Central memory CD8-positive, alpha-beta T cell (primary cell): ENCODE results near the gene FGGY.
A peak's percentile ranks its signal among the peaks of the same experiment; 100 is the strongest.

Source experiments
- ATAC-seq: fragments of 150-1000 bp; cut with Tn5 transposase; replicated peaks from 2 replicates; pipeline ENCODE4 v1.10.0; 2022; ENCODE audit warnings: mild to moderate bottlenecking, moderate FRiP score, moderate number of reproducible peaks; ENCODE audit not compliant: poor library complexity, severe bottlenecking; ENCODE audit errors: extremely low read depth
- DNase-seq, 2 donors: peaks; one replicate each; pipeline ENCODE4 v3.0.0; 2021; ENCODE audit warnings: low spot score in 2 of 2
- H3K27ac Mint-ChIP-seq: one replicate; pipeline ENCODE4 v1.8.0; 2022; ENCODE audit warnings: low read depth, mild to moderate bottlenecking, moderate library complexity, mixed read lengths
- H3K27me3 Mint-ChIP-seq: one replicate; pipeline ENCODE4 v1.8.0; 2022; ENCODE audit warnings: mixed read lengths
- H3K36me3 Mint-ChIP-seq: one replicate; pipeline ENCODE4 v1.8.0; 2022; ENCODE audit warnings: mild to moderate bottlenecking, moderate library complexity, mixed read lengths; ENCODE audit not compliant: insufficient read depth
- H3K4me1 Mint-ChIP-seq: one replicate; pipeline ENCODE4 v1.8.0; 2022; ENCODE audit warnings: mixed read lengths
- H3K4me3 Mint-ChIP-seq: one replicate; pipeline ENCODE4 v1.8.0; 2022; ENCODE audit warnings: mild to moderate bottlenecking, moderate library complexity, mixed read lengths
- H3K9me3 Mint-ChIP-seq: one replicate; pipeline ENCODE4 v1.8.0; 2022; ENCODE audit warnings: mixed read lengths

FGGY gene

DNA sequence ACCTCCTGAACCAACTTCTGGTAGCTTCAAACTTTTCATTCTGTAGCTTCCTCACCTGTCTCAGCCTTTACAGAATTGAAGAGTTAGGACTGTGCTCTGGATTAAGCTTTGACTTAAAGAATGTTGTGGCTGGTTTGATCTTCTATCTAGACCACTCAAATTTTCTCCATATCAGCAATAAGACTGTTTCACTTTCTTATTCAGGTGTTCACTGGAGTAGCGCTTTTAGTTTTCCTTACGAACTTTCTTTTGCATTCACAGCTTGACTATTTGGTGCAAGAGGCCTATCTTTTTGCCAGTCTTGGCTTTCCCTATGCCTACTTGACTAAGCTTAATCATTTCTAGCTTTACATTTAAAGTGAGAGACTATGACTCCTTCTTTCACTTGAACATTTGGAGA is 31.5 kb downstream of the FGGY start:
- no peaks in the 10 kb centered on the region for H3K27me3 Mint-ChIP-seq
- H3K4me3 Mint-ChIP-seq, result peak overlapping the region; percentile 40
- H3K27ac Mint-ChIP-seq, result no peak overlapping the region
- peaks cover 18% of the 10 kb centered on the region for H3K4me1 Mint-ChIP-seq
- no peaks in the 10 kb centered on the region for H3K36me3 Mint-ChIP-seq
- no peaks in the 10 kb centered on the region for H3K9me3 Mint-ChIP-seq
- DNase-seq (no peak), ATAC-seq (no peak)

DNA sequence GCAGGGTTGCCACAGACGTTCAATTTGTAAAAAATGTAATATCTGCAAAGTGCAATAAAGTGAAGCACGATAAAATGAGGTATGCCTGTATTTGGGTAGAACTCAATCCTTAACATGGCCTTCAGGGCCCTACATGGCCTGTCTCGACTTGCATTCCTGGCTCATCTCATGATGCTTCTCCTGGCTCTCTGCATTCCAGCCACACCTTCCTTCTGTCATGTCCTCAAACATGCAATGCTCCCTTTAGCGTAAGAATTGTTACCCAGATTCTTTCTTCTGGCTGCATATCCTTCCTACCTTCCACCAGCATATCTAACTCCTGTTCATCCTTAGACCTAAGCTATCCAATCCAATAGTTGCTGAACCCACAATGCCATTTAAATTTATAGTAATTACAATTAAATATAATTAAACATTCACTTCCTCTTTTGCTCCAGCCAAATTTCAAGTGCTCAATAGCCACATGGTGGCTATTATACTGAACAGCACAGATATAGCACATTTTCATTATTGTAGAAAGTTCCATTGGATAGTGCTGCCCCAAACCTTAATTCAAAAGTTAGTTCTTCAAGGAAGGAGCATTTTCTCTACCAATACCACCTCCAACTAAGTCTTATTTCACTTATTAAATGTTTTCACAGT is 32.6 kb downstream of the FGGY start:
- Mint-ChIP-seq H3K36me3 (no peaks in the 10 kb centered on the region), H3K27me3 (no peaks in the 10 kb centered on the region), H3K9me3 (no peaks in the 10 kb centered on the region), H3K4me1 (peaks cover 27% of the 10 kb centered on the region), H3K27ac (no peak overlapping the region), H3K4me3 (no peak overlapping the region)
- ATAC-seq (no peak), DNase-seq (no peak)

DNA sequence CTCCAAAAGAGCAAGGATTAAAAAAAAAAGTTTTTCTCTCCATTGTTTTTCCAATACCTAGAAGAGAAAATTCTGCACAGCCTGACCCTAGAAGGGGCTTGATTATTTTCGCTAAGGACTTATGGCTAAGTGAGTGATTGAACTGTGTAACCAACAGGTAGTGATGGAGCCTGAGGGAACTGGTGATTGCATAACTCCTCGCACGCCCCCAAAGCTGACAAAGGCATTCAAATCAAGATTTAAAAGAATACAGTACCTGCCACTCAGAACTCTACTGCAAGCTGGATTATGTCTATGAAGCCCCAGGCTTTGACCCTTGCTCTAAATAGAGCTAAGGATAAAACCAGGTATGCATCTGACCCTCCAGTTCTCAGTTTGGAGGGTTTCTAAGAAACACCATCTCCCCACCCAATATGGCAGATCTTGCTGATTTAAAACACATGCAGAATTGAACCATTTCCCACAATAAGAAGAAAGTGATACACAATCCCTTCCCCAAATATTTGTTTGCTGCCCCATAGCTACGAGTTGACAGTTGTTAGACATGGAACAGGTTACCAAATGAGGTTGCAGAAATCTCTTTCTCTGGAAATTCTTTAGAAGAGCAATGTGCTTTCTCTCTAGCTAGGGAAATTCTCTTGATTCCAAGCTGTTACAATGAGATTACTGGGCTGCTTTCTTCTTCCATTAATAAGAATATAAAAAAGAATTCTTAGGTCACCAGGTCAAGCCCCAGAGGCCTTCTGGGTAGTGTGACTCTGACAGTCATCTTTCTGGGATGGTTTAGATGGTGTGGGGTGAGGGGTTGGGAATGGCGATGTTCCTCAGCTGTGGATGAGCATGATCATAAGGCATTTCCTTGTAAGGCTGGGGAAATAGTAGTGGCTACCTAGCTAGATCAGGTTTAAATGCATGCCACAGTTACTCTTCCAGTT is 35.1 kb downstream of the FGGY start:
- Mint-ChIP-seq H3K9me3 (no peaks in the 10 kb centered on the region), H3K27ac (no peak overlapping the region), H3K4me1 (peaks cover 27% of the 10 kb centered on the region), H3K27me3 (no peaks in the 10 kb centered on the region), H3K4me3 (no peak overlapping the region), H3K36me3 (no peaks in the 10 kb centered on the region)
- no peak for DNase-seq
- no peak for ATAC-seq

DNA sequence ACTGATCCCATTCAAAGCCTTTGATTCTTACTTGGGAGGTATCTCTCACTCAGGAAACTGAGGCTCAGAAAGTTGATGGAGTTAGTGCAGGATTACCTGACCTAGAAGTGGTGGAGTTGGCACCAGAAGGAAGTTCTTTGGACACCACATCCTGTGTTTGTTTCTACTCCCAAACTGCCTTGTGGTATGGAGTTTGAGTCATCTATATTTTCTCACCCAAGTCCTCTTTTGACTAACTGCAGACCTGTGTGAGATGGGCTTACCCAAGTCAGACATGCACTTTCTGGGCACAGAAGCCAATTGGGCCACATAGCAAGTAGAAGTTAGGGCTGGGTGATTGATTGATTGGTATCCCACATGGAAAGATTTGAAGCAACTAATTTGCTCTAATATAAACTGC is 36.1 kb downstream of the FGGY start:
- Mint-ChIP-seq H3K4me3 (no peak overlapping the region), H3K27ac (peak overlapping the region; percentile 50), H3K9me3 (no peaks in the 10 kb centered on the region), H3K36me3 (no peaks in the 10 kb centered on the region), H3K27me3 (no peaks in the 10 kb centered on the region), H3K4me1 (peaks cover 26% of the 10 kb centered on the region)
- no peak for DNase-seq
- ATAC-seq, result no peak

DNA sequence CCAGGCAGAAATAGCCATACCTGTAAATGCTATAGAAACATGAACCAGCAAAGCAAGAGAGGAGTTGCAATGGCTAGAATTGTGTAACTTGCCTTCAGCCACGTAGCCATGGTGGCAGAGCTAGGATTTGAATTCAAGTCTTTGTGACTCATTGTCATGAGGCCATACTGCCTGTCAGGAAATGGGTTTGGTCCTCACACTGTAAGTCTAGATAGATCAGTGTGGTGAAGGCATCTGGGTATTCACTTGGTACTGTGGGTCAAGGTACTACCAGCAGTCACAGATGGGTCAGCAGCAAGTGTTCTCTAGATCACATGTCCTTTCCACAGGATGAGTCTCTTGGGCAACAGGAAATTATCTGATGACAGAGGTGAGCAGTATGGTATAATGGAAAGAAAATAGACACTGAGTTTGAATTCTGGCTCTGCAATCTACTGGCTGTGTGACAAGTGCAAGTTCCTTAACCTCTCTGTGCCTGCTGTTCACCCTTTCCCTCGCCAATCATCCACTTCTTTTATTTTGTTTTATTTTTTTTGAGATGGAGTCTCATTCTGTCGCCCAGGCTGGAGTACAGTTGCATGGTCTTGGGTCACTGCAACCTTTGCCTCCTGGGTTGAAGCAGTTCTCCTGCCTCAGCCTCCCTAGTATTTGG is 36.9 kb downstream of the FGGY start:
- H3K9me3 Mint-ChIP-seq, result no peaks in the 10 kb centered on the region

DNA sequence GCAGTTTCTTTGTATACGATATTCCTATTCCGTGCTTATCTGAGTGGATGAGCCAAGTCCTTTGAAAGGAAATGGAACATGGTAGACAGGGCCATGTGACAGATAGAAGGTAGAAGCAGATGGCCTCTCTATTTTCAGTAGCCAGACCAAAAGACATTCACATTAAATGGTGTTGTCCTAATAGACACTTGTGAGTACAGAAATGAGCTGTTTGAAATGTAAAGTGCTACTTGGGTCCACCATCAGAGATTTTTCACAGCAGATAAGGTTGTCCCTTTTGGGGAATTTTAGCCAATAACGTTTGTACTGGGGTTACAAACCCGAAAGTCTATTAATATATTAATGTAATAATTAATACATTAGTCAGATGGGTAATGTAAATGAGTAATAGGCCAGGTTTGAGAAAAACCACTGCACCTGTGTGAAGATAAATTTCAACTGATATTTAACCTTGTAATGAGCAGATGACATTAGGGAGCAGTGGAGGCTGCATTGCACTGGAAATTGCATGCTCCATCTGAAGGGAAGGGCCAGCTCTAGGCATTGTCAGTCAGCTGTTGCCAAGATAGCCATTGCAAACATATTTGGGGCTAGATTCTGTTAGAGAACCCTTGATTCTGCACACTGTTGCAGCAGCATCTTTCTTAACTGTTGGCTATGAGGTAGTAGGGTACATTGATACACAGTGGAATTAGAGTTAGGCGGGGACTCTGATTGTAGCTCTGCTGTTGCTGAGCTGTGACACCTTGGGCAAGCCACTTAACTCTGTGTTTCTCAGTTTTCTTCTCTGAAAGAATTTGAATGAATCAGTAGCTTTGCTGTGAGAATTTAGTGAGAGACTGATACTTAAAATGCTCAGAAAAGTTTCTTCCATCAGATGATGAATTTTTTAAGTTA is 43.8 kb downstream of the FGGY start:
- Mint-ChIP-seq H3K9me3 (no peaks in the 10 kb centered on the region), H3K4me1 (no peaks in the 10 kb centered on the region), H3K36me3 (no peaks in the 10 kb centered on the region), H3K27me3 (no peaks in the 10 kb centered on the region), H3K4me3 (no peak overlapping the region), H3K27ac (no peak overlapping the region)
- no peak for DNase-seq
- ATAC-seq, result no peak

More for the DNA sequence above, 36.9 kb downstream of the FGGY start:
- Mint-ChIP-seq H3K4me1 (peaks cover 19% of the 10 kb centered on the region), H3K27ac (peak overlapping the region; percentile 50), H3K4me3 (no peak overlapping the region), H3K36me3 (no peaks in the 10 kb centered on the region), H3K27me3 (no peaks in the 10 kb centered on the region)
- DNase-seq, result no peak
- ATAC-seq, result peak; percentile 24

DNA sequence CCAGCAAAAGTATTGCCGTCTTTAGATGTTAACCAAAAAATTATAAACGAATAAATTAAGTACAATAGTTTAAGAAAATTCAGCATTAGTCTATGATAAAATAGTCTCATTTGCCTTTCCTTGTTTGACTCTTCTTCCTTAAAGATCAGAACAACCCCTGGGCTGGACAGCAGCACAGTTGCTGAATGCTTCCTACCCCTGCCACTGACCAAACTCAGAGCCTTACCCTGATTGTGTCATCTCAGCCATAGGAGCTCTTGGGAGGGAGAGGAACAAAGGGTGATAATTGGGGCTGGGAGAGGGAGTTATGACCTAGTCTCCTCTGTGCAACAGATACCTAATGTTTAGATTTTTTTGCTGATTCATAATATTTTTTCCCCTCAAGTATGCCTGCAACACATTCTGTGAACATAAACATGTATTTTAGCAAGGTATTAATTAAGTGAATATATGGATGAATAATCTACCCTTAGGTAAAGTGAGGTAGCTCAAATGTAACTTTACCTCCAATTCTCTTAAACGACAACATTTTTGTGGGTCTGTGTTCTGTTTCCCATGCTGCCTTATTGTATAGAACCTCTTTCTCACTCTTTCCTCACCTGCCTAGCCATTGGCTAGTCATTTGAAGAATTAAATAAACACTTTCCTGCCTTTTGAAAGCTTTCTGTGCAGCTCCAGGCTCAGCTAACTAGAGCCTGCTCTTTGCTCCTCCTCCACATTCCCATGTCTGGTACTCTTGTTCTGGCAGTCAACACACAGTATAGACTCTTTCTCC is 46.1 kb downstream of the FGGY start:
- ATAC-seq (no peak), DNase-seq (no peak)
- no peaks in the 10 kb centered on the region for H3K27me3 Mint-ChIP-seq
- no peaks in the 10 kb centered on the region for H3K4me1 Mint-ChIP-seq
- no peak overlapping the region for H3K4me3 Mint-ChIP-seq
- H3K36me3 Mint-ChIP-seq, result no peaks in the 10 kb centered on the region
- no peak overlapping the region for H3K27ac Mint-ChIP-seq
- H3K9me3 Mint-ChIP-seq, result no peaks in the 10 kb centered on the region

DNA sequence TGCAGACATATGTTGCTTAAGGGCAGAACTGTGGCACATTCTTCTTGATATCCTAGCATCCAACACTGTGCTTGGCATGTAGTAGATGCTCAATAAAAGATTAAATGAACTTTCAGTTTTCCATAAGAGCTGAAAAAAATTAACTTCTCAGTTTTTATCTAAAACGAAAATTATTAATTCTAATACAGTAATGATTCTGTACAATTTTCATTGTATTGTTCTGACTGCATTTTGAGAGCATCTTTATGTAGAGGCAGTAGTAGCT is 46.6 kb downstream of the FGGY start:
- Mint-ChIP-seq H3K4me1 (no peaks in the 10 kb centered on the region), H3K27ac (no peak overlapping the region), H3K9me3 (no peaks in the 10 kb centered on the region), H3K36me3 (no peaks in the 10 kb centered on the region), H3K27me3 (no peaks in the 10 kb centered on the region), H3K4me3 (no peak overlapping the region)
- DNase-seq (no peak), ATAC-seq (no peak)

DNA sequence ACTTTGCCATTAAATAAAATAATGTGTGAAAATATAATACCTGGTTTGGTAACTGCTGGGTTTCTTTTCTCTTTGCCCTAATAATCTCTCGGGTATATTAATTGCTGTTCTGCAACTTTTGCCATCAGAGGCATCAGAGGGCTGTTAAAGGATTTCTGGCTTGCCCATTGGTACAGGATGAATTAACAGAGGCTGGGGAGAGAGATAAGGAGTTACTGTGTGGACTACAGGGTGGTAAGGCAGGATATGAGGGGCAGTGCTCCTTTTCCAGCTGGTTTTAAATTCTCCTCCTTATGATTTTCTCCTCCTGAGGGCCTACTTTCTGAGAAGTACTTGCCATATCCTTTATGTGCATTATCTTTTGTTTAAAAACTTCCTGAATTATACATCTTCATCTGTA is 48.3 kb downstream of the FGGY start:
- no peaks in the 10 kb centered on the region for H3K4me1 Mint-ChIP-seq
- no peaks in the 10 kb centered on the region for H3K27me3 Mint-ChIP-seq
- DNase-seq (no peak), ATAC-seq (no peak)
- no peak overlapping the region for H3K27ac Mint-ChIP-seq
- no peaks in the 10 kb centered on the region for H3K9me3 Mint-ChIP-seq
- H3K36me3 Mint-ChIP-seq, result no peaks in the 10 kb centered on the region
- no peak overlapping the region for H3K4me3 Mint-ChIP-seq

DNA sequence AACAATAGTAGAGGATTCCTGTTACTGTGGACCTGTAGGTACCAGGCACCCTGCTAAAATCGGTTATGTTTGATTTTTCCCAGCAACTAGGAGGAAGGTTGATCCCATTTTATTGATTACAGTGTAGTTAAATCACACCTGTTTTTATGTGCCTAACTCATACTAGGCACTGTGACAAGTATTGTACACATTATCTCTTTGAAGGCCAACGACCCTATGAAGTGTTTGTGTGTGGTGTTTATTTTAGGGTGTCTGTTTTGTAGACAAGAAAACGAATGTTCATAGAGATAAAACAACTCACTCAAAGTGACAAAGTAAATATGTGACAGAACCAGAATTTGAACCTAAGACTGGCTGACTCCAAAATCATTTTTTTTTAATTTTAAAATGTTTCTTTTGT is 49.5 kb downstream of the FGGY start:
- Mint-ChIP-seq H3K4me1 (no peaks in the 10 kb centered on the region), H3K4me3 (no peak overlapping the region), H3K36me3 (no peaks in the 10 kb centered on the region), H3K27me3 (no peaks in the 10 kb centered on the region), H3K27ac (no peak overlapping the region), H3K9me3 (no peaks in the 10 kb centered on the region)
- no peak for DNase-seq
- no peak for ATAC-seq

DNA sequence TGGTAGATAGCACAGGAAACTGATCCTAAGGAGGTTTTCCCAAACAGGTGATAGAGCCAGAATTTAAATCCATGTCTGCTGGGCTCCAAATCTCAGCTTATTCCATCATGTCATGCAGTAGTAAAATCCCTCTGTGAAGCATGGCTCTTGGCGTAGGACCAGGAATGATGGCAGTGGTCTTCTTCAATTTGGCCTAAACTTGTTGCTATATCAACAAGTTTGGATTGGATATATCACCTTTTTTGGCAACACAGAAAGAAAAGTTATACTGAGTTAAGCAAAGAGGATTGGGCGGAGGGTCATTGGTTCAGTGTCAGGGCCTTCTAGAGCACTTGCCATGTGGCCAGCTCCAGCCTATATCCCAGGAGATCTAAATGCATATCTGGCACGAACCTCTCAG is 52.2 kb downstream of the FGGY start:
- DNase-seq (no peak), ATAC-seq (no peak)
- Mint-ChIP-seq H3K4me1 (no peaks in the 10 kb centered on the region), H3K27me3 (no peaks in the 10 kb centered on the region), H3K9me3 (no peaks in the 10 kb centered on the region), H3K27ac (no peak overlapping the region), H3K36me3 (no peaks in the 10 kb centered on the region), H3K4me3 (no peak overlapping the region)

DNA sequence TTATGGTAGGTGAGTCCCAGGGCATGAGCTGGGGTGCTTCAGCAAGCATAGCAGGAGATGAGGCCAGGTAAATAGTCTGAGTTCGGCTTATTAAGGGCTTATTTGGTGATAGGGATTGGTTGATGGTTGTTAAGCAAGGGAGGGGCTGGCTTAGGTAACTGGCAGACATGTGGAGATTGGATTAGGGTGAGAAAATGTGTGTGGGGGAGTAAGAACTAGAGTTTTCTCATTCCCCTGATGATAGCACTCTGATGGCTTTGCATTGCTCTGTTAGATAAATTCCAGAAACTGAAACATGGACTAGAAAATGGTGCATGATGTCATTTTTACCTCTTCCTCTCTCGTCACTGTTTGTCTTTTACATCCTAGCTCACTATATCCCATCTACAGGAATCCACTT is 53.6 kb downstream of the FGGY start:
- Mint-ChIP-seq H3K4me1 (no peaks in the 10 kb centered on the region), H3K9me3 (no peaks in the 10 kb centered on the region), H3K4me3 (no peak overlapping the region), H3K36me3 (no peaks in the 10 kb centered on the region), H3K27ac (no peak overlapping the region), H3K27me3 (no peaks in the 10 kb centered on the region)
- DNase-seq, result no peak
- ATAC-seq, result no peak
